Natural killer cell (primary cell): ENCODE measurements around the gene HEATR5B. TPM values are rescaled to one million over a fixed set of nuclear protein-coding genes. Genes with fewer than 3 reads are reported as not detected.
A peak's percentile ranks its signal among the peaks of the same experiment; 100 is the strongest.

ENCODE experiments used
- ATAC-seq, 3 donors: fragments of 150-1000 bp in 2 of 3; fragments of 200-7000 bp in 1 of 3; cut with Tn5 transposase; 1 replicate in 1 of 3; 2 replicates in 2 of 3; pipeline ENCODE4 v1.10.0; 2021; ENCODE audit warnings: mild to moderate bottlenecking in 2 of 3, moderate library complexity in 2 of 3
- DNase-seq, 2 donors: peaks; one replicate each; pipeline versions ENCODE4 v3.0.0 to v3.0.0-alpha.2; 2013 to 2021; ENCODE audit warnings: mixed read lengths in 1 of 2
- H3K27ac ChIP-seq: one replicate; pipeline ENCODE4 v1.5.1; 2013; ENCODE audit warnings: mild to moderate bottlenecking, low read length
- H3K27me3 ChIP-seq: one replicate; pipeline ENCODE4 v1.6.1; 2013; ENCODE audit warnings: low read length; ENCODE audit not compliant: control insufficient read depth, insufficient read depth
- H3K36me3 ChIP-seq: one replicate; pipeline ENCODE4 v1.6.1; 2013; ENCODE audit warnings: low read length; ENCODE audit not compliant: control insufficient read depth, insufficient read depth
- H3K4me1 ChIP-seq: one replicate; pipeline ENCODE4 v1.6.1; 2013; ENCODE audit warnings: low read length; ENCODE audit not compliant: control insufficient read depth, insufficient read depth
- H3K4me3 ChIP-seq: one replicate; pipeline ENCODE4 v1.5.1; 2013; ENCODE audit warnings: low read length
- H3K9me3 ChIP-seq: one replicate; pipeline ENCODE4 v1.6.1; 2013; ENCODE audit warnings: low read length; ENCODE audit not compliant: control insufficient read depth, insufficient read depth
- H3K27ac Mint-ChIP-seq, 2 donors: one replicate each; pipeline ENCODE4 v1.8.0; 2022; ENCODE audit warnings: mild to moderate bottlenecking in 2 of 2, mixed read lengths in 2 of 2, moderate library complexity in 1 of 2
- H3K27me3 Mint-ChIP-seq, 2 donors: one replicate each; pipeline ENCODE4 v1.8.0; 2022; ENCODE audit warnings: low read depth in 2 of 2, mixed read lengths in 2 of 2
- H3K36me3 Mint-ChIP-seq: one replicate; pipeline ENCODE4 v1.8.0; 2022; ENCODE audit warnings: mixed read lengths
- H3K4me1 Mint-ChIP-seq, 2 donors: one replicate each; pipeline ENCODE4 v1.8.0; 2022; ENCODE audit warnings: mixed read lengths in 2 of 2
- H3K4me3 Mint-ChIP-seq: one replicate; pipeline ENCODE4 v1.8.0; 2022; ENCODE audit warnings: mild to moderate bottlenecking, moderate library complexity, mixed read lengths
- H3K9me3 Mint-ChIP-seq, 2 donors: one replicate each; pipeline ENCODE4 v1.8.0; 2022; ENCODE audit warnings: mixed read lengths in 2 of 2
- WGBS: methylation state at CpG from one replicate; pipeline ENCODE4 v1.1.7; 2013; ENCODE audit warnings: missing lambda C conversion rate; ENCODE audit not compliant: insufficient coverage; 5-methylcytosine and 5-hydroxymethylcytosine counted together
- intact Hi-C: fragments of 100-400 bp; cut with micrococcal nuclease; formaldehyde crosslinking; loops from one replicate; pipeline ENCODE4 v1.14.2; 2022
- total RNA-seq, 4 donors: library from RNA; stranded (reverse); fragments of 120-200 nt in 1 of 4; gene quantifications; one replicate each; pipeline versions ENCODE4 v1.2.3 to v1.2.4, GENCODE V29; 2013 to 2022
- TF ChIP-seq, protein P1 (sequence below): fragments of 200-600 bp; IDR thresholded peaks from one replicate; pipeline ENCODE4 v1.8.0; 2022; ENCODE audit warnings: antibody characterized with exemption

Gene HEATR5B
- total RNA-seq, result 10 to 100 TPM; 31.1 to 53.9 (median 39.9) TPM
- 72.5 TPM for total RNA-seq (2013)

DNA sequence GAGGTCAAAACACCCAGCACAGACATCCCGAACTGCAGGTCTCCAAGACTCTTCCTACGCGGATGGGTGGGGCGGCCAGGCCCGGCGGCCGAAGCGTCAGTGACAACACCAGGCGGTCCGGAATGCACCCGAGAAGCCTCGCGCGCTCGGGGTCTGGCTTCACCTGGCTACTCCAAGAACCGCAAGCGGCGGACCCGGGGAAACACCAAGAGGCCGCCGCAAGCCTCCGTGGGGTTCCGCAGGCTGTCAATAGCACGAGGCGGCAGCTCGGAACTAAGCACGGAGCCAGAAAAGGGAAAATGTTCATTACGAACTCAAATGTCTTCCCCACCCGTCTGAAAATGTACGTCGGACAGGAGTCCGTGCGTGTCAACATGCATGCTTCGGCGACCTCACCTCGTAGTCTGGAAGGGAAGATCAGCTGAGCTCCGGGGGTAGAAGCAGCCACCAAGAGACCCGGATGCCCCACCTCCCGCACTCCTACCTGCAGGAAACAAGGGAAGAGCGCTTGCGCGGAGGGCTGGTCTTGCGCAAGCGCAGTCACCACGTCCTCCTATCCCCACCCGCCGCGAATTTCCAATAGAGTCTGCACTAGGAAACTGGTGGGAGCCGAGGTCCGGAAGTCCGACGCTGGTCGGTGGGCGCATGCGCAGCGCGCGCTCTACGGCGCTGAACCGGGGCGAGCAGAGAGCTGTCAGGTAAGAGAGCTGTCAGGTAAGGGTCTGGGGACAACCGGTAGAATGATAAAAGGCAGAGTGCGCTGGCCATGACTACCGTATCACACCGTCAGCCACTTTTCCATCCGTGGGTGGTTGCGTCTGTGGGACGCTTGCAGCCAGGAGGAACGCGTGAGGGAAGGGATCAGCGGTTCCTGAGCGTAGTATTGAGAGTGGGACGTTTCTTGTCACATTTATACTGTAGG, at the start of gene HEATR5B, which contains the start of gene GPATCH11:
Gene HEATR5B (minus strand): TSS at position 500 of the 922 bp plus-strand sequence. CDS start 958 bp downstream, outside the sequence.
Gene GPATCH11 (plus strand): TSS at position 646 of the 922 bp plus-strand sequence. CDS start 3,864 bp downstream, outside the sequence.
- ATAC-seq (peak; percentile 71 to 80 (median 76)), DNase-seq (peak; percentile 72 to 98)
- Mint-ChIP-seq H3K27ac (no peak within 1 kb of the TSS), H3K27me3 (no peaks in the 10 kb centered on the region), H3K4me1 (peaks cover 39% of the 10 kb centered on the region in 2 donors), H3K9me3 (no peaks in the 10 kb centered on the region), H3K4me3 (no peak within 1 kb of the TSS), H3K36me3 (peaks cover 7% of the 10 kb centered on the region)
- Histone ChIP-seq H3K4me3 (peak within 1 kb of the TSS; percentile 85), H3K9me3 (no peaks in the 10 kb centered on the region), H3K36me3 (peaks cover 18% of the 10 kb centered on the region), H3K4me1 (peaks cover 22% of the 10 kb centered on the region), H3K27ac (peak within 1 kb of the TSS; percentile 70), H3K27me3 (no peaks in the 10 kb centered on the region)
- TF ChIP-seq, protein P1, sequence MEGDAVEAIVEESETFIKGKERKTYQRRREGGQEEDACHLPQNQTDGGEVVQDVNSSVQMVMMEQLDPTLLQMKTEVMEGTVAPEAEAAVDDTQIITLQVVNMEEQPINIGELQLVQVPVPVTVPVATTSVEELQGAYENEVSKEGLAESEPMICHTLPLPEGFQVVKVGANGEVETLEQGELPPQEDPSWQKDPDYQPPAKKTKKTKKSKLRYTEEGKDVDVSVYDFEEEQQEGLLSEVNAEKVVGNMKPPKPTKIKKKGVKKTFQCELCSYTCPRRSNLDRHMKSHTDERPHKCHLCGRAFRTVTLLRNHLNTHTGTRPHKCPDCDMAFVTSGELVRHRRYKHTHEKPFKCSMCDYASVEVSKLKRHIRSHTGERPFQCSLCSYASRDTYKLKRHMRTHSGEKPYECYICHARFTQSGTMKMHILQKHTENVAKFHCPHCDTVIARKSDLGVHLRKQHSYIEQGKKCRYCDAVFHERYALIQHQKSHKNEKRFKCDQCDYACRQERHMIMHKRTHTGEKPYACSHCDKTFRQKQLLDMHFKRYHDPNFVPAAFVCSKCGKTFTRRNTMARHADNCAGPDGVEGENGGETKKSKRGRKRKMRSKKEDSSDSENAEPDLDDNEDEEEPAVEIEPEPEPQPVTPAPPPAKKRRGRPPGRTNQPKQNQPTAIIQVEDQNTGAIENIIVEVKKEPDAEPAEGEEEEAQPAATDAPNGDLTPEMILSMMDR, result no peak
- intact Hi-C loops, result loop anchor here (10.0 kb wide), 2 partner anchors 151 to 279 kb away; partner anchors contain the start of genes CEBPZ and NDUFAF7
- under 1% methylated on average over 70 of the region's 74 CpGs for WGBS

DNA sequence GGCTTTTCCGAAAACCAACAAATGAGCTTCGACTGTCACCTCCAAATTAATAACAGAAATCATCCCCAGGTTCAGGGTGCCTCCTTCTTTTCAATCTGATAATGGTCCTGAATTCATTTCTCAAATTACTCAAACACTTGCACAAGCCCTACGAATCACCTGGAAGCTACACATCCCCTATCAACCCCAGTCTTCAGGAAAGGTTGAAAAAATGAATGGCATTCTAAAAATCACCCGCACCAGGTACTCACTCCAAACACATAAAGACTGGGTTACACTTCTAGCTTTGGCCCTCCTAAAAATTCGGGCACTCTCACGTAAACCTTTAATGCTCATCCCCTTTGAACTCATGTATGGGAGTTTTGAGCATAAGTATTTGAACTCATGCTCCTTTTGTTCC, 48.7 kb upstream of the HEATR5B start:
- H3K36me3 Mint-ChIP-seq, result peaks cover 28% of the 10 kb centered on the region
- intact Hi-C loops, result no loop called here
- Histone ChIP-seq H3K9me3 (no peaks in the 10 kb centered on the region), H3K36me3 (peaks cover 65% of the 10 kb centered on the region), H3K4me1 (no peaks in the 10 kb centered on the region), H3K27me3 (no peaks in the 10 kb centered on the region), H3K4me3 (no peak overlapping the region), H3K27ac (no peak overlapping the region)
- no peak overlapping the region for H3K4me3 Mint-ChIP-seq
- TF ChIP-seq, protein P1, result no peak
- DNase-seq (no peak), ATAC-seq (no peak)
- H3K4me1 Mint-ChIP-seq, result peaks cover 0 to 17% of the 10 kb centered on the region in 2 donors
- H3K27me3 Mint-ChIP-seq, result no peaks in the 10 kb centered on the region
- H3K9me3 Mint-ChIP-seq, result no peaks in the 10 kb centered on the region
- over 99% methylated on average over 5 of the region's 6 CpGs for WGBS
- H3K27ac Mint-ChIP-seq, result no peak overlapping the region

DNA sequence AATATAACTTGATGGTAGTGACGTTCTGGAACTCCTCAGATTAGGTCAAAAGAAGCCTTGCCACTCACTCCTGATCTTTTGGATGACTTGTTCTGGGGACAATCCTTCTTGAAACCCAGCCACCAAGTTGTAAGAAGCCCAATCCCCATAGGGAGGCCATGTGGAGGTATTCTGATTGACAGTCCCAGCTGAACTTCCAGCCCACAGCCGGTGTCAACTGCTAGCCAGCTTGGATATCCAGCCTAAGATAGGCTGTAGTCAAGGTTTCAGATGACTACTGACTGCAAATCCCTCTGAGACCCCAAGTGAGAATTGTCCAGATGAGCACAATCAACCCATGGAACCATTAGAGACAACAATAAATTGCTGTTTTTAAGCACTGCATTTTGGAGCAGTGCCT, 41.2 kb upstream of the HEATR5B start:
- Mint-ChIP-seq H3K27ac (no peak overlapping the region), H3K4me3 (no peak overlapping the region), H3K27me3 (no peaks in the 10 kb centered on the region), H3K4me1 (peaks cover 7 to 8% of the 10 kb centered on the region in 2 donors), H3K36me3 (peaks cover 2% of the 10 kb centered on the region), H3K9me3 (no peaks in the 10 kb centered on the region)
- Histone ChIP-seq H3K4me1 (no peaks in the 10 kb centered on the region), H3K27ac (no peak overlapping the region), H3K4me3 (no peak overlapping the region), H3K36me3 (peaks cover 24% of the 10 kb centered on the region), H3K27me3 (no peaks in the 10 kb centered on the region), H3K9me3 (no peaks in the 10 kb centered on the region)
- ATAC-seq (no peak), DNase-seq (no peak)
- TF ChIP-seq, protein P1, result no peak
- 100% methylated on average over 2 of the region's 2 CpGs for WGBS
- intact Hi-C loops, result no loop called here
